ENCODE measurements around the gene FBXW7.

FBXW7 gene

DNA sequence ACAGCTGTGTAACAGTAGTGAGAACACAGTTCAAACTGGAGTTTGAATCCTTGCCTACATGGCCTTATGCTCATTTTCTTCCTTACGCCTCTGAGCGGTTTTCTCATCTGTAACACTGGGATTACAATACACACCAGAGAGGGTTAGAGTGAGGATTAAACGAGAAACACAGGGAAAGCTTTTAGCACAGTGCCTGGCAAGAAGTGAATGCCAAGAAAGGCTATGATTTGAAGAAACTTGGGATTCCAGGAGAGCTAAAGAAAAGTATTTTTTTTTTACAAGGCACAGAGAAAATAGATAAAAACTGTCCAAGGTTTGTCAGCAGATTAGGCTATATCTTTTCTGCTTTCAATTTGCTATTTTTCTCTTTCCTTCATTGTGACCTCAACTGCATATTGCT, 246.4 kb downstream of the FBXW7 start:
- no peak overlapping the region for H3K56ac ChIP-seq (ENCODE audit: low read length)
- no peak overlapping the region for H2AK5ac ChIP-seq (ENCODE audit: low read length)
- no peak overlapping the region for H3K27ac ChIP-seq (ENCODE audit: low read depth, low read length)
- H3K4me3 ChIP-seq (ENCODE audit: low read length), result no peak overlapping the region
- no CpG with 5 or more reads among the region's 3 CpGs for WGBS (ENCODE audit: extremely low coverage, insufficient coverage, low lambda C conversion rate)
- no peak overlapping the region for H3K9ac ChIP-seq (ENCODE audit: low read length)
- H3K18ac ChIP-seq (ENCODE audit: low read length), result no peak overlapping the region
- H2BK5ac ChIP-seq (ENCODE audit: low read length), result no peak overlapping the region
- no peaks in the 10 kb centered on the region for H3K79me1 ChIP-seq (ENCODE audit: low read length)
- no peaks in the 10 kb centered on the region for H3K27me3 ChIP-seq (ENCODE audit: insufficient read depth, low read length, poor library complexity)
- H2BK15ac ChIP-seq (replicated peaks; ENCODE audit: low read depth), result no peak overlapping the region
- H3K4me1 ChIP-seq (ENCODE audit: control insufficient read depth, low read depth, low read length), result no peaks in the 10 kb centered on the region
- no peak overlapping the region for H3K4ac ChIP-seq (ENCODE audit: low read depth, low read length)
- no peak overlapping the region for H3K23ac ChIP-seq (ENCODE audit: low read length)
- no peaks in the 10 kb centered on the region for H3K36me3 ChIP-seq (ENCODE audit: control insufficient read depth, insufficient read depth, low read length)
- H3K4me2 ChIP-seq (ENCODE audit: low read length), result no peak overlapping the region
- no peak overlapping the region for H4K8ac ChIP-seq (ENCODE audit: low read depth, low read length)
- no peak overlapping the region for H2BK120ac ChIP-seq (ENCODE audit: low read depth, low read length)
- no peak for DNase-seq
- H3K79me2 ChIP-seq (ENCODE audit: control insufficient read depth, insufficient read depth, low read length), result no peaks in the 10 kb centered on the region
- no peak overlapping the region for H4K5ac ChIP-seq (ENCODE audit: low read length)

- H2BK120ac ChIP-seq (ENCODE audit: low read depth, low read length), result no peak overlapping the region
- no peak overlapping the region for H3K27ac ChIP-seq (ENCODE audit: low read depth, low read length)
- no peak overlapping the region for H2BK5ac ChIP-seq (ENCODE audit: low read length)
- no peak overlapping the region for H3K18ac ChIP-seq (ENCODE audit: low read length)
- no peak overlapping the region for H3K23ac ChIP-seq (ENCODE audit: low read length)
- no peaks in the 10 kb centered on the region for H3K36me3 ChIP-seq (ENCODE audit: control insufficient read depth, insufficient read depth, low read length)
- no peaks in the 10 kb centered on the region for H3K4me1 ChIP-seq (ENCODE audit: control insufficient read depth, low read depth, low read length)
- DNase-seq, result peak; percentile 63
- H3K9ac ChIP-seq (ENCODE audit: low read length), result no peak overlapping the region
- no peak overlapping the region for H3K4ac ChIP-seq (ENCODE audit: low read depth, low read length)
- H4K5ac ChIP-seq (ENCODE audit: low read length), result no peak overlapping the region
- no peak overlapping the region for H3K56ac ChIP-seq (ENCODE audit: low read length)
- no CpG with 5 or more reads among the region's 2 CpGs for WGBS (ENCODE audit: extremely low coverage, insufficient coverage, low lambda C conversion rate)
- H4K8ac ChIP-seq (ENCODE audit: low read depth, low read length), result no peak overlapping the region
- no peak overlapping the region for H3K4me3 ChIP-seq (ENCODE audit: low read length)
- no peak overlapping the region for H3K4me2 ChIP-seq (ENCODE audit: low read length)
- no peaks in the 10 kb centered on the region for H3K79me1 ChIP-seq (ENCODE audit: low read length)
- H3K79me2 ChIP-seq (ENCODE audit: control insufficient read depth, insufficient read depth, low read length), result no peaks in the 10 kb centered on the region
- no peak overlapping the region for H2BK15ac ChIP-seq (replicated peaks; ENCODE audit: low read depth)
- H3K27me3 ChIP-seq (ENCODE audit: insufficient read depth, low read length, poor library complexity), result no peaks in the 10 kb centered on the region
- H2AK5ac ChIP-seq (ENCODE audit: low read length), result no peak overlapping the region
Measured at GRCh38 chr4:152283801-152284470, 252.0 kb downstream of the FBXW7 start.

GRCh38 chr4:152281822-152282221, 254.1 kb downstream of the FBXW7 start:
- DNase-seq, result no peak
- no peak overlapping the region for H3K18ac ChIP-seq (ENCODE audit: low read length)
- H3K79me2 ChIP-seq (ENCODE audit: control insufficient read depth, insufficient read depth, low read length), result no peaks in the 10 kb centered on the region
- H3K4me1 ChIP-seq (ENCODE audit: control insufficient read depth, low read depth, low read length), result no peaks in the 10 kb centered on the region
- no peak overlapping the region for H2BK15ac ChIP-seq (replicated peaks; ENCODE audit: low read depth)
- H2BK120ac ChIP-seq (ENCODE audit: low read depth, low read length), result no peak overlapping the region
- no peak overlapping the region for H3K27ac ChIP-seq (ENCODE audit: low read depth, low read length)
- no peak overlapping the region for H3K56ac ChIP-seq (ENCODE audit: low read length)
- no peak overlapping the region for H3K4ac ChIP-seq (ENCODE audit: low read depth, low read length)
- no peaks in the 10 kb centered on the region for H3K36me3 ChIP-seq (ENCODE audit: control insufficient read depth, insufficient read depth, low read length)
- H2AK5ac ChIP-seq (ENCODE audit: low read length), result no peak overlapping the region
- no peak overlapping the region for H2BK5ac ChIP-seq (ENCODE audit: low read length)
- H3K23ac ChIP-seq (ENCODE audit: low read length), result no peak overlapping the region
- H3K79me1 ChIP-seq (ENCODE audit: low read length), result no peaks in the 10 kb centered on the region
- no peak overlapping the region for H3K9ac ChIP-seq (ENCODE audit: low read length)
- no peak overlapping the region for H4K8ac ChIP-seq (ENCODE audit: low read depth, low read length)
- no CpG with 5 or more reads among the region's 6 CpGs for WGBS (ENCODE audit: extremely low coverage, insufficient coverage, low lambda C conversion rate)
- H3K4me2 ChIP-seq (ENCODE audit: low read length), result no peak overlapping the region
- H4K5ac ChIP-seq (ENCODE audit: low read length), result no peak overlapping the region
- no peaks in the 10 kb centered on the region for H3K27me3 ChIP-seq (ENCODE audit: insufficient read depth, low read length, poor library complexity)
- H3K4me3 ChIP-seq (ENCODE audit: low read length), result no peak overlapping the region

GRCh38 chr4:152281211-152281610, 254.7 kb downstream of the FBXW7 start:
- Histone ChIP-seq H3K4me3 (ENCODE audit: low read length) (no peak overlapping the region), H4K8ac (ENCODE audit: low read depth, low read length) (no peak overlapping the region), H3K36me3 (ENCODE audit: control insufficient read depth, insufficient read depth, low read length) (no peaks in the 10 kb centered on the region), H3K56ac (ENCODE audit: low read length) (no peak overlapping the region), H3K4me2 (ENCODE audit: low read length) (no peak overlapping the region), H3K27me3 (ENCODE audit: insufficient read depth, low read length, poor library complexity) (no peaks in the 10 kb centered on the region), H4K5ac (ENCODE audit: low read length) (no peak overlapping the region), H3K27ac (ENCODE audit: low read depth, low read length) (no peak overlapping the region), H2BK15ac (replicated peaks; ENCODE audit: low read depth) (no peak overlapping the region), H2BK5ac (ENCODE audit: low read length) (no peak overlapping the region), H3K79me1 (ENCODE audit: low read length) (no peaks in the 10 kb centered on the region), H3K23ac (ENCODE audit: low read length) (no peak overlapping the region), H3K18ac (ENCODE audit: low read length) (no peak overlapping the region), H3K4me1 (ENCODE audit: control insufficient read depth, low read depth, low read length) (no peaks in the 10 kb centered on the region), H3K4ac (ENCODE audit: low read depth, low read length) (no peak overlapping the region), H2BK120ac (ENCODE audit: low read depth, low read length) (no peak overlapping the region), H3K9ac (ENCODE audit: low read length) (no peak overlapping the region), H3K79me2 (ENCODE audit: control insufficient read depth, insufficient read depth, low read length) (no peaks in the 10 kb centered on the region), H2AK5ac (ENCODE audit: low read length) (no peak overlapping the region)
- WGBS (ENCODE audit: extremely low coverage, insufficient coverage, low lambda C conversion rate), result no CpG with 5 or more reads among the region's 2 CpGs
- DNase-seq, result no peak

DNA sequence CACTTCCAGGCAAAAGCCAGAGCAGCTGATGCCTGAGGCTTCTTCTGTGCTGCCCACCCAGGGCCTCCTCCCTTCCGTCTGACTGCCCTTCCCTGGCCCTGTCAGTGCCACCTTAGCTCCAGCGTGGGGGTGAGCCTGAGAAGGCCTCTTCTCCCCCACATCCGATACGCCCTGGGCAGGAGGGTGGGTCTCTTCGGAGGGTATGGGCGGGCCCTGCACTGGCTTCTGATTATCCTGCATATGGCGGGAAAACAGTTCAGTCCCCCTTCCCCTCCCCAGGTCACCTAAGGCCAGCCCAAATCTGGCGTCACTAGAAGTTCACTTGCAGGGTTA, 256.7 kb downstream of the FBXW7 start:
- no peaks in the 10 kb centered on the region for H3K79me1 ChIP-seq (ENCODE audit: low read length)
- H3K56ac ChIP-seq (ENCODE audit: low read length), result no peak overlapping the region
- H2BK15ac ChIP-seq (replicated peaks; ENCODE audit: low read depth), result no peak overlapping the region
- H3K79me2 ChIP-seq (ENCODE audit: control insufficient read depth, insufficient read depth, low read length), result no peaks in the 10 kb centered on the region
- H3K4me2 ChIP-seq (ENCODE audit: low read length), result no peak overlapping the region
- no peak overlapping the region for H4K8ac ChIP-seq (ENCODE audit: low read depth, low read length)
- H3K9ac ChIP-seq (ENCODE audit: low read length), result no peak overlapping the region
- no peaks in the 10 kb centered on the region for H3K27me3 ChIP-seq (ENCODE audit: insufficient read depth, low read length, poor library complexity)
- H3K18ac ChIP-seq (ENCODE audit: low read length), result no peak overlapping the region
- H2AK5ac ChIP-seq (ENCODE audit: low read length), result no peak overlapping the region
- H2BK5ac ChIP-seq (ENCODE audit: low read length), result no peak overlapping the region
- WGBS (ENCODE audit: extremely low coverage, insufficient coverage, low lambda C conversion rate), result no CpG with 5 or more reads among the region's 8 CpGs
- H3K4ac ChIP-seq (ENCODE audit: low read depth, low read length), result no peak overlapping the region
- no peak overlapping the region for H2BK120ac ChIP-seq (ENCODE audit: low read depth, low read length)
- no peak overlapping the region for H3K4me3 ChIP-seq (ENCODE audit: low read length)
- no peak for DNase-seq
- no peak overlapping the region for H4K5ac ChIP-seq (ENCODE audit: low read length)
- H3K23ac ChIP-seq (ENCODE audit: low read length), result no peak overlapping the region
- no peak overlapping the region for H3K27ac ChIP-seq (ENCODE audit: low read depth, low read length)
- H3K4me1 ChIP-seq (ENCODE audit: control insufficient read depth, low read depth, low read length), result no peaks in the 10 kb centered on the region
- no peaks in the 10 kb centered on the region for H3K36me3 ChIP-seq (ENCODE audit: control insufficient read depth, insufficient read depth, low read length)

DNA sequence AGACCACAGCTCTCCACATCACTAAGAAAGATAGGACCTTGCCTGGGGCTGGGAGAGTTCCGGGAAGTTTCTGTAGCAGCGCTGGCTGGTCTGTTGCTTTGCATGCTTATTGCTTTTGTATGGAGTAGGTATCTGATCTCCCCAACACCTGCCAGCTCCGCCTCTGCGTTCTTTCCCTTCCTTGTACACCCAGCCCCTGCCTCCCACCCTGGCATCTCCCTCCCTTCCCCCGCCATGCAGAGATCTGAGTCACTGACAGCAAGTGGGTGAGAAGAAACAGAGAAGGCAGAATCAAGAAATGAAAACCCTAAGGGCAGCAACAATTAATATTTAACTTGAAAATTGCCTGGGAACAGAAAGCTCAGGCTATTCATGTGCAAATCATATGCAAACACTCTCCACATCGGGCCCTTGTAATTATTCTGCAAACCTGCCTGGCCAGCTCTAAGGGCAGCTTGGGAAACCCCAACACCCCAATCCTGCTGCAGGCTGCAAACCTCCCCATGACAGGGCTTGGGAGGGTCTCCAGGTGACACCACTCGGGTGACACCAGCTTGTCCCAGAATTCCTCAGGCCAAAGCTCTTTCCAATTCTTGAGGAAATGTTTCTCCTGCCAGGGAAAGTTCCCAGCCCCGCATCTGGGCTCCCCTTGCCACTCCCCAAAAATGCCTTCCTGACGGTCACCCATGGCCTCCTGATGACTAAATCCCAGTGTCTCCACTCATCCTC, 257.2 kb downstream of the FBXW7 start:
- H3K18ac ChIP-seq (ENCODE audit: low read length), result no peak overlapping the region
- H3K56ac ChIP-seq (ENCODE audit: low read length), result no peak overlapping the region
- H4K5ac ChIP-seq (ENCODE audit: low read length), result no peak overlapping the region
- no peak overlapping the region for H3K4me2 ChIP-seq (ENCODE audit: low read length)
- H3K79me1 ChIP-seq (ENCODE audit: low read length), result no peaks in the 10 kb centered on the region
- no CpG with 5 or more reads among the region's 9 CpGs for WGBS (ENCODE audit: extremely low coverage, insufficient coverage, low lambda C conversion rate)
- no peaks in the 10 kb centered on the region for H3K79me2 ChIP-seq (ENCODE audit: control insufficient read depth, insufficient read depth, low read length)
- H2BK5ac ChIP-seq (ENCODE audit: low read length), result no peak overlapping the region
- DNase-seq, result peak; percentile 55
- H3K36me3 ChIP-seq (ENCODE audit: control insufficient read depth, insufficient read depth, low read length), result no peaks in the 10 kb centered on the region
- no peaks in the 10 kb centered on the region for H3K4me1 ChIP-seq (ENCODE audit: control insufficient read depth, low read depth, low read length)
- H3K4me3 ChIP-seq (ENCODE audit: low read length), result no peak overlapping the region
- H3K4ac ChIP-seq (ENCODE audit: low read depth, low read length), result no peak overlapping the region
- H3K27ac ChIP-seq (ENCODE audit: low read depth, low read length), result no peak overlapping the region
- H3K9ac ChIP-seq (ENCODE audit: low read length), result no peak overlapping the region
- no peak overlapping the region for H2AK5ac ChIP-seq (ENCODE audit: low read length)
- H3K27me3 ChIP-seq (ENCODE audit: insufficient read depth, low read length, poor library complexity), result no peaks in the 10 kb centered on the region
- no peak overlapping the region for H2BK120ac ChIP-seq (ENCODE audit: low read depth, low read length)
- H3K23ac ChIP-seq (ENCODE audit: low read length), result no peak overlapping the region
- H2BK15ac ChIP-seq (replicated peaks; ENCODE audit: low read depth), result no peak overlapping the region
- no peak overlapping the region for H4K8ac ChIP-seq (ENCODE audit: low read depth, low read length)
